Activated CD4-positive, alpha-beta T cell treated with anti-CD3 and anti-CD28 coated beads, Interleukin-2, amount 50 U/mL, for 1 hour (primary cell): Measurements from ENCODE around the gene CKLF.
"Not testable (repeated sequence)": the region's sequence is repeated elsewhere in the genome, so short reads cannot be mapped to it uniquely, and the experiment has no call there.

Experiments
- DNase-seq: peaks from one replicate; pipeline ENCODE4 v3.0.0-alpha.2; 2020

CKLF gene

GRCh38 chr16:66544016-66544757 is 8.2 kb upstream of the CKLF start:
- no peak for DNase-seq

GRCh38 chr16:66547101-66547989 is 5.0 kb upstream of the CKLF start:
- DNase-seq = no peak

GRCh38 chr16:66548068-66548467 is 4.3 kb upstream of the CKLF start:
- DNase-seq = no peak

GRCh38 chr16:66548868-66549267 is 3.5 kb upstream of the CKLF start:
- no peak for DNase-seq

- DNase-seq = peak; percentile 34
Observed at GRCh38 chr16:66549284-66550131, 2.9 kb upstream of the CKLF start, which contains the start of gene TK2. Gene TK2 (minus strand): TSS chr16:66550122. CDS start chr16:66550061, 61 bp downstream.

- peak; percentile 50 for DNase-seq
Observed at GRCh38 chr16:66551348-66551759, 1.0 kb upstream of the CKLF start.

- DNase-seq = no peak
Observed at GRCh38 chr16:66551788-66552285, 539 bp upstream of the CKLF start.

GRCh38 chr16:66553223-66553622 is 847 bp downstream of the CKLF start:
- DNase-seq = no peak

GRCh38 chr16:66554021-66554420 is 1.6 kb downstream of the CKLF start:
- DNase-seq = no peak

- DNase-seq = no peak
Observed at GRCh38 chr16:66554495-66554894, 2.1 kb downstream of the CKLF start.

- no peak for DNase-seq
Observed at GRCh38 chr16:66560107-66560506, 7.7 kb downstream of the CKLF start.

- DNase-seq = no peak
Observed at GRCh38 chr16:66561381-66562080, 9.2 kb downstream of the CKLF start.

GRCh38 chr16:66562409-66562808 is 10.0 kb downstream of the CKLF start:
- no peak for DNase-seq

- no peak for DNase-seq
Observed at GRCh38 chr16:66562986-66563385, 10.6 kb downstream of the CKLF start.

- no peak for DNase-seq
Observed at GRCh38 chr16:66563574-66564334, 11.4 kb downstream of the CKLF start.

- DNase-seq = no peak
Observed at GRCh38 chr16:66566051-66566901, 13.9 kb downstream of the CKLF start, which contains the start of gene CMTM1. Gene CMTM1 (plus strand): TSS chr16:66566439. CDS start chr16:66566514, 75 bp downstream.

- DNase-seq = not testable (repeated sequence)
Observed at GRCh38 chr16:66567270-66567669, 14.9 kb downstream of the CKLF start.

GRCh38 chr16:66568355-66568754 is 16.0 kb downstream of the CKLF start:
- DNase-seq = no peak

- no peak for DNase-seq
Observed at GRCh38 chr16:66569131-66569530, 16.8 kb downstream of the CKLF start.

GRCh38 chr16:66569827-66570405 is 17.5 kb downstream of the CKLF start:
- DNase-seq = no peak
